ENCODE results near the gene SLC44A5. TPM values are rescaled to one million over a fixed set of nuclear protein-coding genes. Genes with fewer than 3 reads are reported as not detected.

SLC44A5 gene
- total RNA-seq, 1 donor from 2014 or later: 0.21 TPM

GRCh38 chr1:75472971-75473603 is 137.8 kb downstream of the SLC44A5 start:
- peaks cover 4% of the 10 kb centered on the region for H3K9me3 Mint-ChIP-seq (ENCODE audit: unreplicated experiment)
- DNase-seq (ENCODE audit: extremely low spot score, unreplicated experiment): no peak
- no peaks in the 10 kb centered on the region for H3K4me1 Mint-ChIP-seq (ENCODE audit: unreplicated experiment)
- H3K27ac Mint-ChIP-seq (ENCODE audit: unreplicated experiment): no peak overlapping the region
- H3K36me3 Mint-ChIP-seq (ENCODE audit: unreplicated experiment): no peaks in the 10 kb centered on the region
- H3K4me3 Mint-ChIP-seq (ENCODE audit: unreplicated experiment): no peak overlapping the region
- H3K27me3 Mint-ChIP-seq (ENCODE audit: unreplicated experiment): no peaks in the 10 kb centered on the region
- no peak for TF ChIP-seq CTCF (IDR thresholded peaks at IDR 0.05)

- H3K4me1 Mint-ChIP-seq (ENCODE audit: unreplicated experiment): no peaks in the 10 kb centered on the region
- no peaks in the 10 kb centered on the region for H3K27me3 Mint-ChIP-seq (ENCODE audit: unreplicated experiment)
- H3K4me3 Mint-ChIP-seq (ENCODE audit: unreplicated experiment): no peak overlapping the region
- TF ChIP-seq CTCF (IDR thresholded peaks at IDR 0.05): no peak
- H3K27ac Mint-ChIP-seq (ENCODE audit: unreplicated experiment): no peak overlapping the region
- peaks cover 5% of the 10 kb centered on the region for H3K9me3 Mint-ChIP-seq (ENCODE audit: unreplicated experiment)
- no peaks in the 10 kb centered on the region for H3K36me3 Mint-ChIP-seq (ENCODE audit: unreplicated experiment)
- DNase-seq (ENCODE audit: extremely low spot score, unreplicated experiment): no peak
Measured at GRCh38 chr1:75472089-75472970, 138.6 kb downstream of the SLC44A5 start.

DNA sequence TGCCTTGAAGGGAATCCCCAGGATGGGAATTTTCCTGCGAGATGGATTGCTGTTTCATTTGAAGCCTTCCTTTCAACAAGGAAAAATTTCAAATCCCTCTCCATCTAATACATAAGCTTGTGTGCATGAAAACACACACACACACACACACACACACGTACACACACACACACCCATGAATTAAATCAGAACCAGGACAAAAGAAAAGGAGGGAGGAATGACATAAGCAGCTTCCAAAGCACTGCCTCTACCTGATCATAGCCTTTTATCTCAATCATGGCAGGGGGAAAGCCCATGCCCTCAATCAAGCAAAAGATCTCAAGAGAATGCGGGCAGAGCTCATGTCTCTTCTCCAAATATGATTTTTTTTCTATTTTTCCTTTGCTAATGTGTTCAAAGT is 139.7 kb downstream of the SLC44A5 start:
- Mint-ChIP-seq H3K27me3 (ENCODE audit: unreplicated experiment) (no peaks in the 10 kb centered on the region), H3K36me3 (ENCODE audit: unreplicated experiment) (no peaks in the 10 kb centered on the region), H3K4me3 (ENCODE audit: unreplicated experiment) (no peak overlapping the region), H3K4me1 (ENCODE audit: unreplicated experiment) (no peaks in the 10 kb centered on the region), H3K27ac (ENCODE audit: unreplicated experiment) (no peak overlapping the region), H3K9me3 (ENCODE audit: unreplicated experiment) (peaks cover 5% of the 10 kb centered on the region)
- TF ChIP-seq CTCF (IDR thresholded peaks at IDR 0.05): no peak
- DNase-seq (ENCODE audit: extremely low spot score, unreplicated experiment): no peak

DNA sequence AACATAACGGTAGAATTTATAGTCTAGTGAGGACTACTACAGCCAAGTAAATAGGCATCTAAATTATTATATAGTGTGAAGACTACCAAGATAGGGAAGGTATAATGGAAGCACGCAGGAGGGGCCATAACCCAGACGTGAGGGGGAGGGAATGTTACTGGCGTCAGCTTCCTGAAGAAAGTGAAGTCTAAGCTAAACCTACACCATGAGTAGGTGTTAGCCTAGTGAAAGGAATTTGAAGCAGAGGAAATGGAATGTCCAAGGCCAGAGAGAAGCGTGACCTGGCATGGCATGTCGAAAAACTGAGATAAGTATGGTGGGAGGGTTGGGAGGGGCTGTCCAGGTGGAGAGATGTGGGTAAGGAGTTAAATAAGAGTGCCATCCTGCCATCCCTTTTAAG is 140.5 kb downstream of the SLC44A5 start:
- no peak for DNase-seq (ENCODE audit: extremely low spot score, unreplicated experiment)

More for the DNA sequence above, 140.5 kb downstream of the SLC44A5 start:
- H3K36me3 Mint-ChIP-seq (ENCODE audit: unreplicated experiment): no peaks in the 10 kb centered on the region
- no peaks in the 10 kb centered on the region for H3K4me1 Mint-ChIP-seq (ENCODE audit: unreplicated experiment)
- H3K27me3 Mint-ChIP-seq (ENCODE audit: unreplicated experiment): no peaks in the 10 kb centered on the region
- TF ChIP-seq CTCF (IDR thresholded peaks at IDR 0.05): no peak
- H3K27ac Mint-ChIP-seq (ENCODE audit: unreplicated experiment): no peak overlapping the region
- no peak overlapping the region for H3K4me3 Mint-ChIP-seq (ENCODE audit: unreplicated experiment)
- H3K9me3 Mint-ChIP-seq (ENCODE audit: unreplicated experiment): peaks cover 9% of the 10 kb centered on the region
